ENCODE measurements around the gene YTHDF1. TPM values are rescaled to one million over a fixed set of nuclear protein-coding genes. Genes with fewer than 3 reads are reported as not detected.

YTHDF1 gene
- total RNA-seq, 1 experiment from 2014 or later, result 85.4 TPM

- no peaks in the 10 kb centered on the region for H3K27me3 ChIP-seq (ENCODE audit: insufficient read depth, low read length)
- no peak overlapping the region for H4K91ac ChIP-seq (ENCODE audit: insufficient read length, low read depth, low read length)
- H3K9me3 ChIP-seq (ENCODE audit: control insufficient read depth, low read depth, low read length), result no peaks in the 10 kb centered on the region
- no peaks in the 10 kb centered on the region; the same call in 1 of the 2 replicates for H3K4me1 ChIP-seq (ENCODE audit: insufficient read depth, low read length)
- no peak overlapping the region for H4K5ac ChIP-seq (ENCODE audit: insufficient read length, low read depth, low read length)
- H3K23me2 ChIP-seq (ENCODE audit: insufficient read length, low read depth, low read length, poor library complexity, severe bottlenecking), result no peaks in the 10 kb centered on the region
- no CpG with 5 or more reads among the region's 7 CpGs for WGBS (ENCODE audit: extremely low coverage, insufficient read length, low lambda C conversion rate)
- Mint-ChIP-seq H3K27me3 (ENCODE audit: low read depth) (peaks cover 23% of the 10 kb centered on the region), H3K27ac (no peak overlapping the region), H3K4me3 (no peak overlapping the region), H3K9me3 (peaks cover 0 to under 1% of the 10 kb centered on the region in 2 experiments; a peak in 1 of 5 replicates), H3K36me3 (ENCODE audit: insufficient read depth in 1 of 3, low read depth in 3 of 3) (no peaks in the 10 kb centered on the region), H3K4me1 (peaks cover 13 to 55% of the 10 kb centered on the region in 2 experiments)
- H4K20me1 ChIP-seq (ENCODE audit: control insufficient read depth, insufficient read depth, insufficient read length), result no peaks in the 10 kb centered on the region
- no peak overlapping the region for H3K14ac ChIP-seq (ENCODE audit: insufficient read depth, low read length)
- H2BK5ac ChIP-seq (ENCODE audit: insufficient read length, low read length), result no peak overlapping the region
- H2AK5ac ChIP-seq (ENCODE audit: insufficient read length, low read length), result no peak overlapping the region
- H3K4me2 ChIP-seq (ENCODE audit: insufficient read depth, insufficient read length, low read length), result no peak overlapping the region
- TF ChIP-seq CTCF (conservative IDR thresholded peaks at IDR 0.05), result no peak
- no peaks in the 10 kb centered on the region for H3K79me2 ChIP-seq (ENCODE audit: insufficient read depth, low read length)
- H3K23ac ChIP-seq (ENCODE audit: insufficient read length, low read depth, low read length), result no peak overlapping the region
- no peak overlapping the region for H3K18ac ChIP-seq (ENCODE audit: insufficient read length, low read depth, low read length)
- H4K8ac ChIP-seq (replicated peaks; ENCODE audit: insufficient read length, low read depth, low read length), result no peak overlapping the region
- H3K4ac ChIP-seq (ENCODE audit: low read depth, low read length), result no peak overlapping the region
- H3T11ph ChIP-seq (ENCODE audit: low read length), result no peak overlapping the region
- H2BK120ac ChIP-seq (ENCODE audit: low read depth, low read length, poor library complexity, severe bottlenecking), result no peak overlapping the region
- H2BK15ac ChIP-seq (ENCODE audit: low read depth, low read length), result no peak overlapping the region
- H2BK12ac ChIP-seq (ENCODE audit: insufficient read length, low read depth, low read length), result no peak overlapping the region
- no peak overlapping the region for H3K56ac ChIP-seq (ENCODE audit: insufficient read length, low read depth, low read length)
- H3K27ac ChIP-seq (ENCODE audit: insufficient read length, low read depth, low read length), result no peak overlapping the region
- no peak overlapping the region for H2AFZ ChIP-seq (ENCODE audit: low read length)
- no peaks in the 10 kb centered on the region for H3K79me1 ChIP-seq (ENCODE audit: insufficient read depth, low read depth, low read length, poor library complexity, severe bottlenecking)
- no peak overlapping the region for H3K9ac ChIP-seq (ENCODE audit: extremely low read depth, insufficient read length, low read length)
- no peak for DNase-seq
- no peak overlapping the region for H2BK20ac ChIP-seq (ENCODE audit: low read depth, low read length, poor library complexity, severe bottlenecking)
Measured at GRCh38 chr20:63225082-63225454, 9.1 kb upstream of the YTHDF1 start.
